CD4-positive, alpha-beta T cell treated with Interleukin-4 for 4 hours (primary cell): ENCODE results near the gene AK2.
"Not testable (repeated sequence)": the region's sequence is repeated elsewhere in the genome, so short reads cannot be mapped to it uniquely, and the experiment has no call there.

ENCODE experiments used
- DNase-seq: peaks from one replicate; pipeline ENCODE4 v3.0.0-alpha.2; 2020

The AK2 gene

DNA sequence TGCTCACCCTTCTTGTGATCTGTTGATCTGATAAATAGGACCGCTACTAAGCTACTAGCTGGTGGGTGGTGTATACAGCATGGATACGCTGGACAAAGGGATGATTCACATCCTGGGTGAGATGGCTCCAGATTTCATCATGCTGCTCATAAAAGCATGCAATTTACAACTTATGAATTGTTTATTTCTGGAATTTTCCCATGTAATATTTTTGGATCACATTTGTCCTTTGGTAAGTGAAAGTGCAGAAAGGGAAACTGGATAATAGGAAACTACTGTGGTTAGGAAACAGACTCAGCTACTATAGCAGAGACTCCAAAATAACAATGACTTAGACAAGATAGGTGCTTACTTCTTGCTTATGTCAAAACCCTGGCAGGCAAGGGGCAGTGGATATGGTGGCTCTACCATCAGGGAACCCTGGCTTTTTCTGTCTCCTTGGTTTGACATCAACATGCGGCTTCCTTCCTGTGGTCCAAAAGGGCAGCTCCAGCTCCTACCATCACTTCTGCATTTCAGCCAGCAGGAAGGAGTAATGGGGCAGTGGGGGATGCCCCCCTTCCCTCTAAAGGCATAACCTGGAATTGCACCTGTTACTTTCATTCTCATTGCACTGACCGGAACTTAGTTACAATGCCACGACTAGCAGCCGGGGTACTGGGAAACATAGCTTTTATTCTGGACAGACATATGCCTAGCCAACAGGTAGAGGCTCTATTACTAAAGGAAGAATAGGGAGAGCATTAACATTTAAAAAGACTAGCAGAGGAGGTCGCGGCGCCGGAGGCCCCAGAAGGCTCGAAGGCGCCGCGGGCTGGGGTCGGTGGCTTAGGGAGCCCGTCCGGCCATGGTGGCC lies 13.8 kb upstream of the AK2 start:
- no peak for DNase-seq

DNA sequence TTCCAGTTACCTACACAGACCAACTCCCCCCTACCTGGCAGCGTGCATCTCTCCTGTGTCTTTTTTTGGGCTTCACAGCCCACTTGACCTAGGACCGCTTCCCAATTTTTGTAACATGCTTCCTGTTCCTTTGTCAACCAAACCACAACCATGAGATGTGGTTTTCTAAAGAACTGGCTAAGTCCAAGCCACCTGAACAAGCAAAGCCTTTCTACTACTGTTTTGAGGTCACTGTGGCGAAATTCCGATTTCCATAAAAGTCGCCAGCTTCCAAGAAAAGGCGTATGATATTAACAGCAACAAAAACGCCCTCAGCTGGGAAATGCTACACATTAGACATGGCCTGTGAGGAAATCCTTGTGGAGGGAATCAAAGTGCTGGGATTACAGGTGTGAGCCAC lies 12.7 kb upstream of the AK2 start:
- no peak for DNase-seq

DNA sequence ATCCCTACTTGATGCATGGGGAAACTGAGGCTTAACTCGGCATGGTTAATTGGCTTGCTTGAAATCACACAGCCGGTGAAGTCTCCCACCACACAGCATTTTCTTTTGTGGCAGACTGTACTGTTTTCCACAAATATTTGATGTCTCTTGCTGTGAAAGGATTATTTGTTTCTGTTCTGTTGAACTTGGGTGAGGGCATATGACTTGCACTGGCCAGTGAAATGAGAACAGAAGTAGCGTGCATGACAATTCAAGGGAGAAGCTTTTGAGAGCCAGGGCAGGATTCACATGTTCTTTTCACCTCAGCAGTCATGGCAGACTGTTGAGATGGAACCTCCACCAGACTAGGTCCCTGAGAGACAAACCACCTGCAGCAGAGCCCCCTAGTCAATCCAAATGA lies 11.7 kb upstream of the AK2 start:
- DNase-seq: no peak

DNA sequence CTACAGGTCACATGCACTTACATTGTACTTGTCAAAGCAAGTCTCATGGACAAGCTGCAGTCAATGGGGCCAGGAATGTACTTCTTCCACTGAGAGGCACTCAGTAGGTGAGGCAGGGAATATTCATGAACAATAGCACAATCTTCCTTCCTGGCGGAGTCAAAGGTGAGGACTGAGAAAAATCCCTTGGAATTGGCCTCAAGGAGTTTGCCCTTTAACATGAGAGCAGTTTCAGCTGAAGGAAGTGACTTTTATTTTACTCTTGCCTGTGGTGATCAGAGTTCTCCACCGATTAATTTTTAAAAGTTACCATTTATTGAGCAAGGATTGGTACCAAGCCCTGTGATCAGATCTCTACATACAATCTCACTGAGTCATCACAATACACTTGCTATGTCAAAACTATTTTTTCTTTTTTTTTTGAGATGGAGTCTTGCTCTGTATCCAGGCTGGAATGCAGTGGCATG lies 11.2 kb upstream of the AK2 start:
- no peak for DNase-seq

DNA sequence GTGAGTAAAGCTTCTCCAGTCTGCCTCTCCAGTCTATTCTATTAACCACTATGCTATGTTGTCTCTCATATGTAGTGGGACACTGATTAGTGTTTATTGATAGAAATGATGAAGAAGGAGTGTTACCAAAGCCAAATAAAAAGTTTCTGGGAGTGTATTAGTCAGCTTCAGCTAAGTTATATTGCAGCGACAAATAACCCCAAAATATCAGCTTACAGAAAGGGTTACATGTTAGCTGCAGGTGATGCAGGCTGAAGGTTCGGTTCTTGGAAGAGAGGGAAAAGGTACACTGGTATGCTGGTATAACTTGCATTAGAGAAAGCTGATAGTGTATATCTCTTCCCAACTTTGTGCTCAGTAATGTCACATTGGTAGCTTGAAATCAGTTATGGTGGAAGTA lies 10.6 kb upstream of the AK2 start:
- no peak for DNase-seq

DNA sequence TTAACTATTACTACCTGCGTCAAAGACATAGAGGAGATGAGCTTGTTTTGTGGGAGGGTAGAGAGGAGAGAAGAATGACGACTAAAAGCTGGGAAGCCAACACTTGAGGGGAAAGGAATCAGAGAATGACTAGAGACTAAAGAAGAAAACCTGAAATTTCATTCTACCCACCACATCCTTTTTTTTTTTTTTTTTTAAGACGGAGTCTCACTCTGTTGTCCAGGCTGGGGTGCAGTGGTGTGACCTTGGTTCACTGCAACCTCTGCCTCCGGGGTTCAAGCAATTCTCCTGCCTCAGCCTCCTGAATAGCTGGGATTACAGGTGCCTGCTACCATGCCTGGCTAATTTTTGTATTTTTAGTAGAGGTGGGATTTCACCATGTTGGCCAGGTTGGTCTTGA lies 9.6 kb upstream of the AK2 start:
- not testable (repeated sequence) for DNase-seq

DNA sequence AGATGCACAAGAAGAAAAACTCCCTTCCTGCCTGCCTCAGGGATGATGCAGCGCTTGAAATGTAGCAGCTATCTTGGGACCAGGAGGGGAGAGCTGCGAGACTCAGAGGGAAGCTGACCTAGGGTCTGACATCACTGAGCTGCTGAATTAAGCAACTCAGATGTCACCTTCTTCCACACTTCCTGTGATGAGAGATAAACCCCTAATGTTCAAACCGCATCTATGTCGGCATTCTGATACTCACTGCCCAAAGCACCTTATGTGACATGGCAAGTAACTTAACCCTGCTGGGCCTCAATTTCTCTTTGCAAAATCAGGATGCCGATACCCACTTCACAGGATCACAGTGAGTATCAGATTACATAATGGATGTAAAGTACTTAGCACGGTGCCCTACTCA lies 9.1 kb upstream of the AK2 start:
- DNase-seq: peak; percentile 39

DNA sequence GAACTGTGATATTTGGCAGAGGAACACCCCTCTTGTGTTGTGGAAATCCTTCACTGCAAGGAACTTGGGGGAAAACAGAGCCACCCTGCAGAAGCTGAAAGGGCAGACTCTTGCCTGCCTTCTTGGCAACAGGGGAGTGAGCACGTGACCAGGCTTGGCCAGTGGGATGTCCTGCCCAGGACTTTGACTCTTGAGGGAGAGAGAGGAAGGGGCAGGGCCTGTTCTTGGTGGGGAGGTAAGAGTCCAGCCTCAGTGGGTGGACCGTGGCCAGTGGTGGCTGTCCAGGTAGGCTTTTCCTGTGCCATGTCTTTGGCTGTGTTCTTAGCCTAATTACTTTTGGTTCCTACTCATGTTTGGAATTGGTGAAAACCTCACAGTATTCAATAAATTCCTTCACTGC lies 8.6 kb upstream of the AK2 start:
- DNase-seq: no peak

DNA sequence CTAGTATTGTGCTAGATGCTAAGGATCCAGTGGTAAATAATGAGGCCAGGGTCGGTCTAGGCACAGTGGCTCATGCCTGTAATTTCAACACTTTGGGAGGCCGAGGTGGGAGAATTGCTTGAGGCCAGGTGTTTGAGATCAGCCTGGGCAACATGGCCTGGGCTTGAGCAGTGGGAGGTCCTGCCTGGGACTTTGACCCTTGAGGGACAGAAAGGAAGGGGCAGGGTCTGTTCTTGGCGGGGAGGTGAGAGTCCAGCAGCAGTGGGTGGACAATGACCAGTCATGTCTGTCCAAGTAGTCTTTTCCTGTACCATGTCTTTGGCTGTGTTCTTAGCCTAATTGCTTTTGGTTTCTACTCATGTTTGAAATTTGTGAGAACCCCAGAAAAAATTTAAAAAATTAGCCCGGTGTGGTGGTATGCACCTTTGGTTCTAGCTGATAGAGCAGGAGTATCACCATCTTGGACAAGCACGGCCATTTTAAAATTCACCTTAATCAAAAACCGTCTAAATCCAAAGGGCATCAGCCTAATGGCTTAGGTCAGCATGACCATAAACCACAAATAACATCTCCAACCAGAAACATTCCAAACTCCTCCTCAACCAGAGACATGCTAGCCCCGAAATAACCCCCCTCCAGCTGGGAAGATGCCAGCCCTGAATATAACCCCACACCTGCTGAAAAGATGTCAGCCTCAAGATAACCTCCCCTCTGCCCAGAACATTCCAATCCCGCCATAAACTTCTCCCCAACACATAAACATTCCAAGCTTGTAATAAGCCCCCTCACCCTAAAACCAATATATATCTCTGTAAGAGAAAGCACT lies 6.8 kb upstream of the AK2 start:
- DNase-seq: no peak

DNA sequence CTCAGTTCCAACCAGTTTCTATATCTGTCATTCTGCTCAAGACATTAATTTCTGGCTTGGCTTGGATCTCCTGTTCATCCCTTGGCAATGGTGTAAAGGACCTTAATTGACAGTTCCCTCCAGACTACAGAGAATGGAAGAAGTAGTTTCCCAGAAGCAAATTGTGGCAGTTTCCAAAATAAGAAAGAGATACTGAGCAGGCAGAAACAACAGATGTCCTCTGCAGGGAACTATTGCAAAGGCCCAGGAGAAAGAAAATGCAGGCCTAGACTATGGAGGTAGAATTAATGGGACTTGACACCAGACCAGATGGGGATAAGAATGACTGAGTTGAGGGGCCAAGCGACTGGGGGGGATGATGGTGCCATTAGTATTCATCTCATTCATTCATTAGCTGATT lies 6.1 kb upstream of the AK2 start:
- DNase-seq: no peak

DNA sequence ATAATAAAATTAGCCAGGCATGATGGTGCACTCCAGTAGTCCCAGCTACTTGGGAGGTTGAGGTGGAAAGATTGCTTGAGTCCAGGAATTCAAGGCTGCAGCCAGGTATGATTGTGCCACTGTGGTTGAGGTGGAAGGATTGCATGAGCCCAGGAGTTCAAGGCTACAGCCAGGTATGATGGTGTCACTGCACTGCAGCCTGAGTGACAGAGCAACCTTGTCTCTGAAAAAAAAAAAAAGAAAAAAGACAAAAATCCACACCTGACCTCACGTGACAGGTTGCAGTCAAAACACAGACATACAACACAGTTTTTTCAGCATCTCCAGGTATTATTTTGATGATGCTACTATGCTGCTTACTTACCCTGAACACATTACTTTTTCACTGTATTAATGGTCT lies 4.3 kb upstream of the AK2 start:
- no peak for DNase-seq

DNA sequence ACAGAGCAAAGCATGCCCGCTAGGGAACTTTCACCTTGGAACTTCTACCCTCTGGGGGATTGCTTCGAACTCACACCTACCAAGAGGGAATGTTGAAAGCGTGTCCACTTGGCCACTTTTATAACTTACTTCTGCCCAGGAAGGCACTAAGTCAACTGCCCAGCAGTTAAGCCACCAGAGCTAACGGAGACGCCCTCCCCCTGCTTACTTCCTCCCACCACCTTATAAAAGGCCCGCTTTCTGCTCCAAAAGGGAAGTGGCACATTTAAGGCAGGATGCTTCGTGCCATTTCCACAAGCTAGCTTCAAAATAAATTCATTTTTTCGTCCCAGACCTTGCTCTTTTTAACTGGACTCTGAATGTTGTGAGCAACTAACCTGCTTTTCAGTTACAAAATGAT lies 3.2 kb upstream of the AK2 start:
- no peak for DNase-seq

DNA sequence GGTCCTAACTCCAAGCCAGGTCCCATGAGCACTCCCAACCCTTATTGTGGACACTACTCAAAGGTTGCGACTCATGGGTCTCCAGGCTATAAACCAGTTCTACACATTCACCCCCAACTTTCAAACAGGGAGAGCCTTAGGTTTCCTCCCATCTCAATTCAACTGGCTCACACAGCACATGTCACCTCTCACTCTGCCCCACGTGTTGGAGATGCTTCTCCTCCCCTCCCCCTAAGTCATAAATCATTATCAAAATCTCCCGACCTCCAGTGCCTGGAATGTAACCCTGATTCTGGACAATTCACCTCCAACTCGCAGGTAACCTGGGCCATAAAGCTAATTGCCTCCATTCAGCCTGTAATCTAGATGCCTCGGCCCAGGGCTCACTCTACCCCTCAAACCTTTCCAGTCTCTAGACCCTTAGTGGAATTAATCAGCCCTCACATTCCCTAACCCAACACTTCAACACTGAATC lies 595 bp downstream of the AK2 start:
- DNase-seq: no peak

DNA sequence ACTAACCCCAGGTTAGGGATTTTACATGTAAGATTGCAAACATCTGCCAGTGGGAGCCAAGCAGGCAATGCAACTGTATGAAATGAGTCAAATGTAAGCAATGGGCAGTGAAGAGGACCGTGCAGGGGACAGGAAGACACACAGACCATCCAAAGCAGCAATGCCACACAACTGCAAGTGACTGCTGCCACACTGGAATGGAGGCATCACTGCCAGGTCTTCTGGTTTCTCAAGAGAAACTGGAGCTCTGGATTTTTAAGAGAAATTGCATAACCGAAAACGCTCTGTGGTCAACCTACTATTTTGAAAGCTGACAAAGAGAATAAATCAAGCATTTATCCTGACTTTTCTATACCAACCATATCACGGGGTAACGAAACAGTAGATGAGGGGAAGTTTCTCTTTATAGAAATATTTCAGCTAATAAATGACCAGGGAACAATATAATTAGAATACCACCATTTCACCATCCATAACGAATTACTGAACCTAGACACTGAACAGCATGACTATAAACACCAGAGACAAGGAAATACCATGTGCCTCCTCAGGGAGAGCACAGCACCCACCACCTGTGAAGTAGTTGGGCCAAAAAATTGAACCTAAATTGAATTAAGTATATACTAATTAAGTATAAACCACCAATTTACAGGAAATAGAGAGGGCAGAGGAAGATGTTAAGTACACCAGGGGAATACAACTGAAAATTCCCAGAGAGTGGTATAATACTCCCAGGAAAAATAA lies 4.4 kb downstream of the AK2 start:
- no peak for DNase-seq

DNA sequence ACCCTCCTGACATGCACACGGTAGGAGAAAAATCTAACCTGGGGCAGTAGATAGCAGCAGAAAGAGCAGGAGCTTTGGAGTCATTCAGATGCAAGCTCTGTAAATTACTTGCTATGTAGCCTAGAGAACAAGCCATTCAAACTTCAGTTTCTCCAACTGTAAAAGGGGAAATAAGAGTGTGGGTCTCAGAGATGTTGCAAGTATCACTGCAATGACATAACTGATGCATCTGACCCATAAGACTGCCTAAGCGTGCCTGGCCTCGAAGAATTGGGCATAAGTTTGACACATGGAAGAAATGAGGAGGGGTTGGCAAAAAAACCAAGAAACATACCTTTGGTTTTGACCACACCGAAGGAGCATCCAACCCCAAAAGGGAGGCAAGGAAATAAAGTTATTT lies 5.2 kb downstream of the AK2 start:
- no peak for DNase-seq

DNA sequence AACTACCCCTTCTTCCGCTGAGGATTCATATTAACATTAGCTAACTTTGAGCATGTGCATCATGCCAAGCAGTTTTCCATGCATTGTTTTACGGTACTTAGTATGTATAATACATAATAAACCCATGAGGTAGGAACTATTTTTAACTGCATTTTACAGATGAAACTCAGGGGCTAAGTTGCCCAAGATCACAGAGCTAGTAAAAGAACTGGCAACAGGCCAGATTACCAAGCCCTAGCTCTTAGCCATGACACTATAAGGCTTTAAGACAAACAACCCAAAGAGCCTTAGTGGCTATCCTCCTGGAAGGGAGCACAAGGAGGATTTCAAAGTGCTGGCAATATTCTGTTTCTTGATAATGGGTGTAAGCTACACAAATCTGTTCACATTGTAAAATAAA lies 6.1 kb downstream of the AK2 start:
- no peak for DNase-seq

DNA sequence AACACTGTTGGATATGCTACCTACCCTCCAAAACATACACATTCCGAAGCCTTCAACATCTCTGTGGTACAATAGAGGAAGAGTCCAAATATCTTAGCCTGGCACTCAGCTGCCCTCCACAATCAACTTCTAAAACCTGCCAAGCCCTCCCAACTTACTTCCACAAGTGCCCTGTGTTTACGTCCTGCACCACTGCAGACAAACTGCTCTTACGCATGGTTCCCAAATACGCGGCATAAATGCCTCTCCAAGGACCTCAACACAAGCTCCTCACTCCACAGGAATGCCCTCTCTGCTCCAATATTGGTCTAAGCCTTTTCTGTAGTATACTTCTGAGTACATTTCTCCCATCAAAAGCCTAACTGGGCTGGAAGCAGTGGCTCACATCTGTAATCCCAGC lies 6.8 kb downstream of the AK2 start:
- DNase-seq: no peak

DNA sequence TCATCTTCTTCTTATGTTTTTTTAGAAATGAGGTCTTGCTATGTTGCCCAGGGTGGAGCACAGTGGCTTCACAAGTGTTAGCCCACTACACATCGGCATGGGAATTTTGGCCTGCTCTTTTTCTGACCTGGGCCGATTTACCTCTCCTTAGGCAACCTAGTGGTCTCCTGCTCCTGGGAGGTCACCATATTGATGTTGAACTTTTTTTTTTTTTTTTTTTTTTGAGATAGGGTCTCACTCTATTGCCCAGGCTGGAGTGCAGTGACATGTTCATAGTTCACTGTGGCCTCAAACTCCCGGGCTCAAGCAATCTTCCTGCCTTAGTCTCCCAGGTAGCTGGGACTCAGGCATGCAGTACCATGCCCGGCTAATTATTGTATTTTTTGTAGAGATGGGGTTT lies 7.5 kb downstream of the AK2 start:
- DNase-seq: no peak

DNA sequence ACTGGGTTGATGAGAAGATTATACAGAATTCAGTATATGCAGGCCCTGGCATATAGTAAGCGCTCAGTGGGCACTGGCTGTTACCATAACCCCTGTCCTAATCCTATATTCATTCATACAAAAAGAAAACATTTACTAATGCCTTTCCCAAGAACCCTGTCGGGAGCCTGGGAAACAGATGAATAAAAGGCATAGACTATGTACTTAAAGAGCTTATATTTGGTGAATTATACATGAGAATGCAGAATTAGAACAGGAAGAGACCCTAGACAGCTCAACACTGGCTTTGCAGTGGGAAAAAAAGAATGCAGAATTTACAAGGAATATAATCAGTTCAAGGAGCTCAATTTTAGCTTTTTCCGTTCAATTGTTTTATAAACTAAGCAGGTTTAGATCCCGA lies 10.9 kb downstream of the AK2 start:
- DNase-seq: no peak

DNA sequence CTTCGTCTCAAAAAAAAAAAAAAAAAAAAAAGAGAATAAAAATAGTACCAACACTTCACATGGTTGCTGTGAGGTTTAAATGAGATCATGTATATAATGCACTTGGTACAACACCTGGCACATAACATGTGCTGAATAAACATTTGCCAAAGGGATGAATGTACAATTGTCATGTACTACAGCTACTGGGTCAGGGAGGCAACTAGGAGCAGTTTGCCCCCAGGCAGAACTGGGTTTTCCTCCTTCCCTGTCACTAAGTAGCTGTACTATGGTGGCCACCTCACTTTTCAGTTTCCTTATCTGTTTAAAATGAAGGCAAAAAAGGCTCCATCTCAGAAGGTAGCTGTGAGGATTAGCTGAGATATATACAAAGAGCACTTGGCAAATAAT lies 11.5 kb downstream of the AK2 start:
- DNase-seq: no peak

DNA sequence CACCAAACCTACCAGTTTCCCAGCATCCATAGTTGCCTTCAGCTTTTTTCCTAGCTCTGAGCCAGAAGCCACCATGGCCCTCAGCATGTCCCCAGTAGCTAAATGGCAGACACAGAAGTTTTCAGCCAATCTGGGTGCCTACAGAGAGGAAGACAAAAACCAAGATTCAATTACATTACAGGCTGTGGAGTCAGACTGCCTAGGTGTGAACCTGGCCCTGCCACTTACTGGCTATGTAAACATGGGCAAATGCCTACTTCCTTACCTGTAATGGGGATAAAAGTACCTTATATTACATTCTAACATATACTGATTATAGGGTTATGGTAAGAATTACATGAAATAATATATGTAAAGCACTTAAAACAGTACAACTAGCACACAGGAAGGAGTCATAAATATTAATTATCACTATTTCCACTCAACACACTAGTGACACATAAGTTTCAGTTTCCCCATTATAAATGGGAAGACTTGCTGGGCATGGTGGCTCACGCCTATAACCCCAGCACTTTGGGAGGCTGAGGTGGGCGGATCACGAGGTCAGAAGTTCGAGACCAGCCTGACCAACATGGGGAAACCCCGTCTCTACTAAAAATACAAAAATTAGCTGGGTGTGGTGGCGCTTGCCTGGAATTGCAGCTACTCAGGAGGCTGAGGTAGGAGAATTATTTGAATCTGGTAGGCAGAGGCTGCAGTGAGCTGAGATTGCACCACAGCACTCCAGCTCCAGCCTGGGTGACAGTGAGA lies 12.1 kb downstream of the AK2 start:
- peak; percentile 22 for DNase-seq

DNA sequence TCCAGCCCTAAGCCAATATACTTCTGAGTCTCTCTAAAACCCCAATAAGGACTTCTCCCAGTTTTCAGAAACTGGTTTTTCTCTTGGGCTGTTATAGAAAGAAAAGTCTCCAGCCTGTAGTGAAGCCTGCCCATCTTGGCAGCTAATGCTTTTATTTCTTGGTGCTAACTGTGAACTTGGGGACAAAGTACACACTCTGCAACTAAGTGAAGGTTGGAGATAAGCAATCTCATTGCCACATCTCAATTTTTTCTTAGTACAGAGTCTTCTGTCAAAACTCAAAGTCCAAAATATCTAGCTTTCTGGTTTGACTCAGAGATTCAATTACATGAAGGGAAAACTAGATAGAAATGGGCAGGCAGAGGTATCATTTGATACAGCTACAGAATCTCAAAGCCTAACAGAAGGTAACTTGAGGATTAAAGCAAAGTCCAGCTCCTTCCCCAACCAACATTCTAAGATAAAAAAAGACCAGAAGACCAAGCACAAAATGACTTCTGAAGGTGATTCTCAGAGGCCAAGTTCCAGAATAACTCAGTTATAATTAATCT lies 14.0 kb downstream of the AK2 start:
- DNase-seq: no peak
